ENCODE results near the gene SEL1L2.

SEL1L2 gene

GRCh38 chr20:13809373-13809772, 181.0 kb downstream of the SEL1L2 start:
- no peak for DNase-seq

DNA sequence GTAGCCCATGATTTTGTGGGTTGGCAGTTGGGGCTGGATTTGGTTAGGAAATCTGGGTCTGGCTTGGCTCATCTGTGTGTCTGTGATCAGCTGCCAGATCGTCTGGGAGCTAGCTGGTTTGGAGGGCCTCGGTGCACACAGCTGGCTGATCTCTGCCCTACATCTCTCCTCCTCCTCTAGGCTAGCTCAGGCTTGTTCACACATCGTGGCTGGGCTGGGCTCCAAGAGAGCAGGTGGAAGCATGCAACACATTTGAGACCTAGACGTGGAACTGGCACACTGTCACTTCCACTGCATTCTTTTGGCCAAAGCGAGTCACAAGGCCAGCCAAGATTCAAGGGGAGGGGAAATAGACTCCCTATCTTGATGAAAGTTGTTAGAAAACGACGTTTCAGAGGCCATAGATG, 189.7 kb downstream of the SEL1L2 start:
- no peak for DNase-seq

DNA sequence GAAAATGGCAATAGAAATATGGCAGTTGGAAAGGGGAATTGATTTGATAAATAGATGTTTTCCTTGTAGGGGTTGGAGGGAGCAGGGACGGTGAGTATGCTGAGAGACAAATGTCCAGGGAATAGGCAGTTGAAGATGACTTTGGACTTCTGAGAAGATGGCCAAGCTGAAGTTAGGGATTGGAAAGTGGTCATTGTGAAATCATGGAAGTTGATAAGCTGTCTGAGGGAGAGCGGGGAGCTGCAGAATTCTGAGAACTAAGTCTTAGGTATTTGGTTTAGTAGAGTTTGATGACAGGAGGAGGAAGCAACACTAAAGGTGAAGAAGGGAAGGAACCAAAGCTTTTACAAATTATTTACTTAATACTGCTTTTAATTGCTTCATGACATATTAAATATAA, 190.4 kb downstream of the SEL1L2 start:
- no peak for DNase-seq
